Suprapubic skin (tissue), 4 donors: Measurements from ENCODE around the gene DYNC2H1. TPM values are rescaled to one million over a fixed set of nuclear protein-coding genes. Genes with fewer than 3 reads are reported as not detected.

Experiments
- DNase-seq, 2 donors: peaks; one replicate each; pipeline ENCODE4 v3.0.0-alpha.2; 2019; ENCODE audit warnings: low spot score in 2 of 2
- H3K27ac ChIP-seq: fragments of 200-600 bp; sonication (generic); one replicate; pipeline ENCODE4 v1.5.1; 2019
- H3K27me3 ChIP-seq: fragments of 200-600 bp; sonication (generic); one replicate; pipeline ENCODE4 v1.5.1; 2019
- H3K36me3 ChIP-seq: fragments of 200-600 bp; sonication (generic); one replicate; pipeline ENCODE4 v1.5.1; 2019
- H3K4me1 ChIP-seq: fragments of 200-600 bp; sonication (generic); one replicate; pipeline ENCODE4 v1.5.1; 2019
- H3K4me3 ChIP-seq: fragments of 200-600 bp; sonication (generic); one replicate; pipeline ENCODE4 v1.5.1; 2019; ENCODE audit warnings: mild to moderate bottlenecking
- H3K9me3 ChIP-seq: fragments of 200-600 bp; sonication (generic); one replicate; pipeline ENCODE4 v1.5.1; 2019
- CTCF ChIP-seq, 2 donors: fragments of 200-600 bp in 1 of 2; fragments of 450-650 bp in 1 of 2; sonication (generic) in 1 of 2; IDR thresholded peaks; one replicate each; pipeline ENCODE4 v1.5.1; 2016 to 2019; ENCODE audit warnings: antibody characterized with exemption in 2 of 2, mild to moderate bottlenecking in 1 of 2, moderate library complexity in 1 of 2
- EP300 ChIP-seq: sonication (generic); formaldehyde crosslinking; IDR thresholded peaks from one replicate; pipeline ENCODE4 v1.6.1; 2017; ENCODE audit warnings: antibody characterized with exemption
- POLR2A ChIP-seq, 2 donors: fragments of 450-650 bp; IDR thresholded peaks; one replicate each; pipeline ENCODE4 v1.6.1; 2017; ENCODE audit warnings: antibody characterized with exemption in 2 of 2, mild to moderate bottlenecking in 2 of 2, moderate library complexity in 2 of 2
- POLR2AphosphoS5 ChIP-seq, 3 donors: sonication (generic); formaldehyde crosslinking; IDR thresholded peaks; one replicate each; pipeline ENCODE4 v1.6.1; 2017; ENCODE audit warnings: antibody characterized with exemption in 3 of 3
- WGBS: methylation state at CpG from one replicate; pipeline ENCODE4 v1.1.5; 2018; 5-methylcytosine and 5-hydroxymethylcytosine counted together
- total RNA-seq, 4 donors: library from RNA; depleted of rRNA; stranded (reverse); fragments of >200 nt; gene quantifications; one replicate each; pipeline ENCODE4 v1.1.0, GENCODE V29; 2016

The DYNC2H1 gene
- total RNA-seq, 4 donors from 2014 or later: 8.4 to 33.2 (median 11.5) TPM

- TF ChIP-seq POLR2AphosphoS5 (IDR thresholded peaks at IDR 0.05) (no peak), EP300 (no peak), POLR2A (IDR thresholded peaks at IDR 0.05) (no peak), CTCF (IDR thresholded peaks at IDR 0.05) (no peak)
- H3K27ac ChIP-seq: no peak overlapping the region
- H3K9me3 ChIP-seq: no peaks in the 10 kb centered on the region
- DNase-seq: no peak
- no peaks in the 10 kb centered on the region for H3K36me3 ChIP-seq
- no peaks in the 10 kb centered on the region for H3K27me3 ChIP-seq
- H3K4me3 ChIP-seq: no peak overlapping the region
- no peaks in the 10 kb centered on the region for H3K4me1 ChIP-seq
- 94% methylated on average over 5 of the region's 5 CpGs for WGBS
These were observed 218.5 kb downstream of the DYNC2H1 start for GRCh38 chr11:103327721-103328120.

GRCh38 chr11:103332409-103332808 lies 223.2 kb downstream of the DYNC2H1 start:
- TF ChIP-seq CTCF (IDR thresholded peaks at IDR 0.05) (no peak), POLR2A (IDR thresholded peaks at IDR 0.05) (no peak), EP300 (no peak), POLR2AphosphoS5 (IDR thresholded peaks at IDR 0.05) (no peak)
- Histone ChIP-seq H3K36me3 (no peaks in the 10 kb centered on the region), H3K9me3 (no peaks in the 10 kb centered on the region), H3K4me1 (no peaks in the 10 kb centered on the region), H3K27me3 (no peaks in the 10 kb centered on the region), H3K27ac (no peak overlapping the region), H3K4me3 (no peak overlapping the region)
- DNase-seq: no peak
- 79% methylated on average over 6 of the region's 6 CpGs for WGBS

- H3K4me1 ChIP-seq: no peaks in the 10 kb centered on the region
- no peaks in the 10 kb centered on the region for H3K9me3 ChIP-seq
- H3K4me3 ChIP-seq: no peak overlapping the region
- no peak overlapping the region for H3K27ac ChIP-seq
- H3K27me3 ChIP-seq: no peaks in the 10 kb centered on the region
- DNase-seq: no peak
- 64% methylated on average over 2 of the region's 2 CpGs for WGBS
- H3K36me3 ChIP-seq: no peaks in the 10 kb centered on the region
- TF ChIP-seq EP300 (no peak), CTCF (IDR thresholded peaks at IDR 0.05) (no peak), POLR2A (IDR thresholded peaks at IDR 0.05) (no peak), POLR2AphosphoS5 (IDR thresholded peaks at IDR 0.05) (no peak)
These were observed 229.6 kb downstream of the DYNC2H1 start for GRCh38 chr11:103338621-103339484.

- no peaks in the 10 kb centered on the region for H3K4me1 ChIP-seq
- no peaks in the 10 kb centered on the region for H3K36me3 ChIP-seq
- WGBS: 96% methylated on average over 6 of the region's 6 CpGs
- no peak for DNase-seq
- no peak overlapping the region for H3K4me3 ChIP-seq
- no peaks in the 10 kb centered on the region for H3K27me3 ChIP-seq
- TF ChIP-seq EP300 (no peak), POLR2A (IDR thresholded peaks at IDR 0.05) (no peak), POLR2AphosphoS5 (IDR thresholded peaks at IDR 0.05) (no peak), CTCF (IDR thresholded peaks at IDR 0.05) (no peak)
- no peak overlapping the region for H3K27ac ChIP-seq
- no peaks in the 10 kb centered on the region for H3K9me3 ChIP-seq
These were observed 230.2 kb downstream of the DYNC2H1 start for GRCh38 chr11:103339485-103339857.

GRCh38 chr11:103340956-103341355 lies 231.7 kb downstream of the DYNC2H1 start:
- Histone ChIP-seq H3K4me3 (no peak overlapping the region), H3K27ac (no peak overlapping the region), H3K27me3 (no peaks in the 10 kb centered on the region), H3K36me3 (no peaks in the 10 kb centered on the region), H3K9me3 (no peaks in the 10 kb centered on the region), H3K4me1 (no peaks in the 10 kb centered on the region)
- 47% methylated on average over 1 of the region's 1 CpG for WGBS
- TF ChIP-seq POLR2AphosphoS5 (IDR thresholded peaks at IDR 0.05): no peak
- TF ChIP-seq CTCF (IDR thresholded peaks at IDR 0.05): no peak
- no peak for TF ChIP-seq EP300
- no peak for TF ChIP-seq POLR2A (IDR thresholded peaks at IDR 0.05)
- no peak for DNase-seq
